ENCODE results near the gene TYK2.

DNA sequence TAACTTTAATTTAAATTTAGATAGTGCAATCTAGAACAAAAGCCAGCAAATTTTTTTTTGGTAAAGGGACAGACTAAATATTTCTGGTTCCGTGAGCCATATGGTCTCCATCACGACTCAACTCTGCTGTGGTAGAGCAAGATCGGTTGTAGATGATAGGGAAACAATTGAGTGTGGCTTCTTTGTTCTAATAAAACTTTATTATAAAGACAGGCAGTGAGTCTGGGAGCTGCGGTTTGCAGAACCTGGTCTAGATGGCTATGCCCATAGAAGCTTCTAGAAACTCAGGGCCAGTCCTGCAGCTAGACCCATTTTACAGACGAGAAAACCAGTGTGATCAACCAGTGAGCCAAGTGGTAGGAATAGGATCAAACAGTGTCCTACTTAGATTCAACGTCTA is 11.7 kb upstream of the TYK2 start:
- TF ChIP-seq, protein P1, sequence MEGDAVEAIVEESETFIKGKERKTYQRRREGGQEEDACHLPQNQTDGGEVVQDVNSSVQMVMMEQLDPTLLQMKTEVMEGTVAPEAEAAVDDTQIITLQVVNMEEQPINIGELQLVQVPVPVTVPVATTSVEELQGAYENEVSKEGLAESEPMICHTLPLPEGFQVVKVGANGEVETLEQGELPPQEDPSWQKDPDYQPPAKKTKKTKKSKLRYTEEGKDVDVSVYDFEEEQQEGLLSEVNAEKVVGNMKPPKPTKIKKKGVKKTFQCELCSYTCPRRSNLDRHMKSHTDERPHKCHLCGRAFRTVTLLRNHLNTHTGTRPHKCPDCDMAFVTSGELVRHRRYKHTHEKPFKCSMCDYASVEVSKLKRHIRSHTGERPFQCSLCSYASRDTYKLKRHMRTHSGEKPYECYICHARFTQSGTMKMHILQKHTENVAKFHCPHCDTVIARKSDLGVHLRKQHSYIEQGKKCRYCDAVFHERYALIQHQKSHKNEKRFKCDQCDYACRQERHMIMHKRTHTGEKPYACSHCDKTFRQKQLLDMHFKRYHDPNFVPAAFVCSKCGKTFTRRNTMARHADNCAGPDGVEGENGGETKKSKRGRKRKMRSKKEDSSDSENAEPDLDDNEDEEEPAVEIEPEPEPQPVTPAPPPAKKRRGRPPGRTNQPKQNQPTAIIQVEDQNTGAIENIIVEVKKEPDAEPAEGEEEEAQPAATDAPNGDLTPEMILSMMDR (IDR thresholded peaks at IDR 0.05), result no peak
- no peak for TF ChIP-seq POLR2A (IDR thresholded peaks at IDR 0.05)
- TF ChIP-seq POLR2AphosphoS5 (IDR thresholded peaks at IDR 0.05; ENCODE audit: insufficient read depth in 1 of 2, low read depth in 1 of 2), result no peak
